Small intestine (tissue), 7 donors: ENCODE measurements around the gene TOP2B. TPM values are rescaled to one million over a fixed set of nuclear protein-coding genes. Genes with fewer than 3 reads are reported as not detected.

Source experiments
- DNase-seq, 2 donors: peaks; one replicate each; pipeline versions ENCODE4 v3.0.0 to v3.0.0-alpha.2; 2013
- FAIRE-seq: peaks from 2 replicates; lab custom pipeline; 2012; peaks lifted over from hg19 to GRCh38; lab: Jason Lieb, UNC
- H3K27ac ChIP-seq, 3 donors: one replicate each; pipeline ENCODE4 v1.5.1; 2013; ENCODE audit warnings: low read length in 2 of 3, mild to moderate bottlenecking in 2 of 3, control low read depth in 1 of 3, inconsistent platforms in 1 of 3, low read depth in 1 of 3, moderate library complexity in 1 of 3
- H3K27me3 ChIP-seq, 3 donors: one replicate each; pipeline ENCODE4 v1.6.1; 2013; ENCODE audit warnings: low read length in 3 of 3, inconsistent platforms in 1 of 3; ENCODE audit not compliant: control insufficient read depth in 3 of 3, insufficient read depth in 3 of 3
- H3K36me3 ChIP-seq, 3 donors: one replicate each; pipeline ENCODE4 v1.6.1; 2013; ENCODE audit warnings: low read length in 3 of 3, inconsistent platforms in 1 of 3, low read depth in 1 of 3, mild to moderate bottlenecking in 1 of 3, moderate library complexity in 1 of 3; ENCODE audit not compliant: control insufficient read depth in 3 of 3, insufficient read depth in 2 of 3
- H3K4me1 ChIP-seq, 3 donors: one replicate each; pipeline ENCODE4 v1.6.1; 2013; ENCODE audit warnings: low read length in 2 of 3, inconsistent platforms in 1 of 3, low read depth in 1 of 3, mild to moderate bottlenecking in 1 of 3, moderate library complexity in 1 of 3; ENCODE audit not compliant: control insufficient read depth in 3 of 3, insufficient read depth in 2 of 3
- H3K4me3 ChIP-seq, 3 donors: one replicate each; pipeline ENCODE4 v1.5.1; 2013; ENCODE audit warnings: low read length in 3 of 3, control low read depth in 1 of 3, inconsistent platforms in 1 of 3, low read depth in 1 of 3, mild to moderate bottlenecking in 1 of 3, moderate library complexity in 1 of 3
- H3K9me3 ChIP-seq, 2 donors: one replicate each; pipeline ENCODE4 v1.6.1; 2013; ENCODE audit warnings: low read depth in 1 of 2, low read length in 1 of 2; ENCODE audit not compliant: control insufficient read depth in 2 of 2, insufficient read depth in 1 of 2
- WGBS, 3 donors: extraction: QIAGEN DNeasy Blood & Tissue Kit; methylation state at CpG; one replicate each; pipeline ENCODE4 v1.1.7; 2013; 5-methylcytosine and 5-hydroxymethylcytosine counted together
- polyA plus RNA-seq, 4 donors: library from polyadenylated mRNA; stranded (reverse) in 3 of 4; unstranded in 1 of 4; fragments of 200-250 nt in 3 of 4; fragments of 120-200 nt in 1 of 4; gene quantifications; one replicate each; pipeline versions ENCODE4 v1.2.1 to v1.2.3, GENCODE V29; 2013
- donor health status: healthy with polysubstance abuse.
- donor health status: control.
- donor health status: control.
- donor health status: Bipolar disorder and iron deficiency.
- donor health status: healthy.

Gene TOP2B
- polyA plus RNA-seq, 4 donors, result 38.0 to 109 (median 47.2) TPM

DNA sequence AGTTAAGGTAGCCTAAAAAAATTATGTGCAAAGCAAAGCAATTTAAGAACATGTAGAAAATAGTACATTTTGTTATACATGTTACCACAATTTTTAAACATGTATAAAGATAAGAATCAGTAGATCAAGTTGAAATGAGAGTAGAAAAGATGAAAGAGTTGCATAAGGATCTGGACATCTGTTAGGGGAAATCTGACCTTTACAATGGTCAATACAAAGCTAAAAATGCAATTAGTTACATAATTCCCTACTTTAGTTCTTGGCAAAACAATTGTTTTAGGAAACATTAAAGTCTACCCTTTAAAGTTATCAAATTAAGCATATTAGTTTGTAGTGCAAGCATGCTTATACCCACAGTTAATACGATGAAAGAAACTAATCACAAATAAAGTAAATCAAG is 32.7 kb downstream of the TOP2B start:
- DNase-seq (no peak), FAIRE-seq (no peak)
- H3K36me3 ChIP-seq, result peaks cover 0 to 10% (median 7%) of the 10 kb centered on the region in 3 donors
- H3K9me3 ChIP-seq, result no peaks in the 10 kb centered on the region
- H3K4me1 ChIP-seq, result no peaks in the 10 kb centered on the region
- no peak overlapping the region for H3K4me3 ChIP-seq
- WGBS, 3 donors, result 93 to 98% (median 95%) methylated on average over 1 of the region's 1 CpG
- H3K27ac ChIP-seq, result no peak overlapping the region
- no peaks in the 10 kb centered on the region for H3K27me3 ChIP-seq

DNA sequence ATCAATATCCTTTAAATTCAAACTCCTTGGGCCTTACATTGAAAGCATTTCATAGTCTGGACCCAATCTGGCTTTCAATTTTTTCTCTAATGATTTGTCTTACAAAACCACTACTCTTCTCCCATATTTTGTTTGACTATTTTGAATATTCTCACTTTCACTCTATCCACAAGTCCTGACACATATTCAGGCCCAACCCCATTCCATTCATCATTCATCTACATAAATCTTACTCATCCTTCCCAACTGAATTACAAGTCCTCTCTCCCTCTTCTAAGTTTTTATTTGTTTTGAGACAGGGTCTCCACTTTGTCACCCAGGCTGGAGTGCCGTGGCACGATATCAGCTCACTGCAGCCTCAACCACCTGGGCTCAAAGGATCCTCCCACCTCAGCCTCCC is 43.6 kb downstream of the TOP2B start:
- DNase-seq, result no peak
- H3K36me3 ChIP-seq, result peaks cover 0 to 17% (median 8%) of the 10 kb centered on the region in 3 donors
- H3K27me3 ChIP-seq, result no peaks in the 10 kb centered on the region
- no peaks in the 10 kb centered on the region for H3K4me1 ChIP-seq
- H3K4me3 ChIP-seq, result no peak overlapping the region
- WGBS, 3 donors, result 94 to 99% (median 96%) methylated on average over 2 of the region's 2 CpGs
- H3K27ac ChIP-seq, result no peak overlapping the region
- no peak for FAIRE-seq
- H3K9me3 ChIP-seq, result no peaks in the 10 kb centered on the region

- Histone ChIP-seq H3K36me3 (peaks cover 0 to 17% (median 8%) of the 10 kb centered on the region in 3 donors), H3K4me3 (no peak overlapping the region), H3K27ac (no peak overlapping the region), H3K9me3 (no peaks in the 10 kb centered on the region), H3K27me3 (no peaks in the 10 kb centered on the region), H3K4me1 (no peaks in the 10 kb centered on the region)
- FAIRE-seq, result no peak
- 97 to 99% (median 98%) methylated on average over 5 of the region's 5 CpGs for WGBS, 3 donors
- DNase-seq, result no peak
Observed at GRCh38 chr3:25620493-25620892, 44.2 kb downstream of the TOP2B start.

- DNase-seq (no peak), FAIRE-seq (no peak)
- H3K9me3 ChIP-seq, result no peaks in the 10 kb centered on the region
- no peaks in the 10 kb centered on the region for H3K4me1 ChIP-seq
- H3K27me3 ChIP-seq, result no peaks in the 10 kb centered on the region
- H3K4me3 ChIP-seq, result no peak overlapping the region
- H3K27ac ChIP-seq, result no peak overlapping the region
- peaks cover 0 to 13% (median 8%) of the 10 kb centered on the region in 3 donors for H3K36me3 ChIP-seq
Observed at GRCh38 chr3:25619382-25619781, 45.3 kb downstream of the TOP2B start.

GRCh38 chr3:25618028-25618427 is 46.7 kb downstream of the TOP2B start:
- FAIRE-seq, result no peak
- no peak overlapping the region for H3K4me3 ChIP-seq
- no peaks in the 10 kb centered on the region for H3K27me3 ChIP-seq
- H3K9me3 ChIP-seq, result no peaks in the 10 kb centered on the region
- H3K27ac ChIP-seq, result peak overlapping the region in 1 of 3 donors; percentile 12
- no peaks in the 10 kb centered on the region for H3K4me1 ChIP-seq
- peak; percentile 49 to 52 for DNase-seq
- peaks cover 0 to 17% (median 10%) of the 10 kb centered on the region in 3 donors for H3K36me3 ChIP-seq

DNA sequence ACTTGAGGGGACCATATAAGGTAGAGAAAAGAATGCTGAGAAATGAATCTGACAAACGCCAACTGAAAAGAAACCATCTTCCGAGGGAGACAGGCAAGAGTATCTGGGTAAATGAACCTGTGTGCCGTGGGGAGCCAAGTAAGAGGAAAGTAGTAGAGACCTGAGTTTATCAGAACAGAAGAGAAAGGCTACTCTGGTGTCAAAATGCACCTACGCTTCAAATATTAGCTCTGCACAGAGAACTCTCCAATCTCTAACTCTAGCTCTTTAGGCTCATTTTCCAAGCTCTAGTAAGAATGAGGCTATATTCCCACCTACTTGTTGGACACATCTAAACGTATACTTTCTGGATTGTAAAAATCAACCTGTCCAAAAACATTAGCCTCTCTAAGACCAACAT is 53.5 kb downstream of the TOP2B start:
- DNase-seq (no peak), FAIRE-seq (no peak)
- 96 to 99% (median 97%) methylated on average over 5 of the region's 5 CpGs for WGBS, 3 donors
- no peaks in the 10 kb centered on the region for H3K27me3 ChIP-seq
- peaks cover 11 to 20% (median 15%) of the 10 kb centered on the region in 3 donors for H3K36me3 ChIP-seq
- H3K9me3 ChIP-seq, result no peaks in the 10 kb centered on the region
- no peak overlapping the region for H3K4me3 ChIP-seq
- H3K27ac ChIP-seq, result no peak overlapping the region
- no peaks in the 10 kb centered on the region for H3K4me1 ChIP-seq

- FAIRE-seq, result no peak
- peaks cover 11 to 20% (median 15%) of the 10 kb centered on the region in 3 donors for H3K36me3 ChIP-seq
- no peak for DNase-seq
- no peak overlapping the region for H3K27ac ChIP-seq
- no peaks in the 10 kb centered on the region for H3K9me3 ChIP-seq
- no peaks in the 10 kb centered on the region for H3K4me1 ChIP-seq
- no peak overlapping the region for H3K4me3 ChIP-seq
- H3K27me3 ChIP-seq, result no peaks in the 10 kb centered on the region
Observed at GRCh38 chr3:25610779-25611178, 53.9 kb downstream of the TOP2B start.

DNA sequence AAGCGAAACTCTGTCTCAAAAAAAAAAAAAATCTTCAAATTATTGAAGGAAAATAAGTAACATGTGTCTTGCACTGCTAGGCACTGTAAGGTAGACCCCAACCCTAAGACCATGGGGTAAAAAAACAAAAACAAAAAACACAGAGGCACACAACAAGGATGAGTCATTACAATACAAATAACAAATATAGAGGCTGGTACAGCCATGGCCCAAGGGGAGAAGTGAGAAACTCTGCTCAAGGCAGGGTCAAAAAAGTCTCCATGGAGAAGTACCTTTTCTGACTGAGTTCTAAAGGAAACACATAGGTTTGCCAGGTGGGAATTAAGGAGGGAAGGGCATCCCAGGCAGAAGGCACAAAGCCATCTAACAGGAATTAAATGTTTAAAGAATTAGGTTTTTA is 54.5 kb downstream of the TOP2B start:
- WGBS, 3 donors, result 96 to 100% (median 100%) methylated on average over 1 of the region's 1 CpG
- H3K27me3 ChIP-seq, result no peaks in the 10 kb centered on the region
- FAIRE-seq (no peak), DNase-seq (no peak)
- no peaks in the 10 kb centered on the region for H3K4me1 ChIP-seq
- no peaks in the 10 kb centered on the region for H3K9me3 ChIP-seq
- peaks cover 11 to 20% (median 15%) of the 10 kb centered on the region in 3 donors for H3K36me3 ChIP-seq
- H3K27ac ChIP-seq, result no peak overlapping the region
- H3K4me3 ChIP-seq, result no peak overlapping the region

DNA sequence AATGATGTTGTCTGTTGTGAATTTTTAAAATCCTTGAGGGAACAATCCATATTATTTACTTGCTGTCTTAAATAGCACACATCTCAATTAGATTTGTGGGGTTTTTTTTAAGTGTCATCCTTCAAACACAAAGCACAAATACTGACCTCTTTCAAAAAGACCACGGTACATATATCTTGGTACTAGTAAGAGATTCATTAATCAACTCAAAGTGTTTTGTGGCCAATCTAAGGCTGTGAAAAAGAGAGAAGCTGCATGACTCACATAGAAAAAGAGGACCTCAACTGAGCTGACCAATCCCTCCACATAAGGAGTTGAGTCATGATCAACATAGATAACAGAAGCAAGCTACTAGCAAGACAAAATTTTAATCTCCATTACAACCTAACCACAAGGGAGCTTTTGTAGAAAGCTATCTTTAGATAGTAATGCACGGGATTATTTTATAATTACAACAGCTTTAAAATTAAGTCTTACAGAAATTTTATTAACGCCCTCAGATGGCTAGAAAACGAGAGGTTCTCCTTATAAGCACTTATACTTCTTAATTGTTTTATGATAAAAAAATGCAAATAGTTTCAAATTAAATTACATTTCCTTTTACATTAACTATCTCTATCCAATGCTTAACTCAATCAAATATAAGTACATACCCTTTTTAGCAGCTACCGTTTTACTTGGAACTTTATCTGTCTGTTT is 60.5 kb downstream of the TOP2B start:
- FAIRE-seq (no peak), DNase-seq (no peak)
- Histone ChIP-seq H3K4me1 (no peaks in the 10 kb centered on the region), H3K36me3 (peaks cover 5 to 18% (median 5%) of the 10 kb centered on the region in 3 donors), H3K27ac (no peak overlapping the region), H3K27me3 (no peaks in the 10 kb centered on the region), H3K4me3 (no peak overlapping the region), H3K9me3 (no peaks in the 10 kb centered on the region)
- 84 to 92% (median 86%) methylated on average over 5 of the region's 5 CpGs for WGBS, 3 donors
